NB4 (cell line): Measurements from ENCODE around the gene HAND1.
A peak's percentile ranks its signal among the peaks of the same experiment; 100 is the strongest.
"Not testable (repeated sequence)": the region's sequence is repeated elsewhere in the genome, so short reads cannot be mapped to it uniquely, and the experiment has no call there.

Experiments used
- DNase-seq: peaks from one replicate; pipeline ENCODE4 v3.0.0; 2010; ENCODE audit warnings: low read depth
- H3K4me3 ChIP-seq: one replicate; pipeline ENCODE4 v1.5.1; 2011; ENCODE audit warnings: mild to moderate bottlenecking, low read depth, low read length, moderate library complexity
- MYC ChIP-seq: IDR thresholded peaks from 2 replicates; pipeline ENCODE4 v1.6.1; 2011; ENCODE audit warnings: low read depth, low read length
- POLR2A ChIP-seq: IDR thresholded peaks from 2 replicates; pipeline ENCODE4 v1.6.1; 2011; ENCODE audit warnings: mild to moderate bottlenecking; ENCODE audit not compliant: insufficient read length; ENCODE audit errors: extremely low read depth
- TF ChIP-seq, protein P1 (sequence below): IDR thresholded peaks from 2 replicates; pipeline ENCODE4 v1.6.1; 2011; ENCODE audit warnings: low read depth, low read length
- TF ChIP-seq, protein P2 (sequence below): IDR thresholded peaks from one replicate; pipeline ENCODE4 v1.5.1; 2012; ENCODE audit warnings: low read depth, low read length

The HAND1 gene

DNA sequence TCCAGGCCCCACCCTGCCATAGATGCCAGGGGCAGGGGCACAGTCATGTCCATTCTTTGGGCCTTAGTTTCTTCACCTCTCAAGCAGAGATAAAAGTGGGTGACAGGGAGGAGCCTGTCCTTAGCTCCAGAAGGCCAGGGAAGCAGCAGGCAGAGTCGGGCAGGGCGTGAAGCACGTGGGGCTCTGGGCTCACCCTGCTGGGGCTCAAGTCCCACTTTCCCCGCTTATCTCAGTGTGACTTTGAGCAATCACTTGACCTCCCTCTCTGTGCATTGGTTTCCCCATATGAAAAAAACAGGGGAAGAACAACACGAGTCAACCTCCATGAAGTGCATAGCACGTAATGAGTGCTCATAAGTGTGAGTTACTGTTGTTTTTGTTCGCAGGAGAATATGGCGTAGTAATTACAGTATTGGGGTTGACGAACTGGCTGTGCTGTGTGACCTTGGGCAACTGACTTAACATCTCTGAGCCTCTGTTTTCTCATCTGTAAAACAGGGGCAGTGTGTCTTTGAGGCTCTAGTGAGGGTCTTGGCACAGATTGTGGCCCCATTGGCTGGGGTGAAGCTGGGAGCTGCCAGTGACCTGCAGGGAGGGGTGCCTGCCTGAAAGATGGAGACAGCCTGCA is 39.9 kb upstream of the HAND1 start:
- H3K4me3 ChIP-seq, result no peak overlapping the region
- TF ChIP-seq MYC, result no peak
- TF ChIP-seq POLR2A, result no peak
- TF ChIP-seq, protein P1, sequence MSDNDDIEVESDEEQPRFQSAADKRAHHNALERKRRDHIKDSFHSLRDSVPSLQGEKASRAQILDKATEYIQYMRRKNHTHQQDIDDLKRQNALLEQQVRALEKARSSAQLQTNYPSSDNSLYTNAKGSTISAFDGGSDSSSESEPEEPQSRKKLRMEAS, result no peak
- TF ChIP-seq, protein P2, sequence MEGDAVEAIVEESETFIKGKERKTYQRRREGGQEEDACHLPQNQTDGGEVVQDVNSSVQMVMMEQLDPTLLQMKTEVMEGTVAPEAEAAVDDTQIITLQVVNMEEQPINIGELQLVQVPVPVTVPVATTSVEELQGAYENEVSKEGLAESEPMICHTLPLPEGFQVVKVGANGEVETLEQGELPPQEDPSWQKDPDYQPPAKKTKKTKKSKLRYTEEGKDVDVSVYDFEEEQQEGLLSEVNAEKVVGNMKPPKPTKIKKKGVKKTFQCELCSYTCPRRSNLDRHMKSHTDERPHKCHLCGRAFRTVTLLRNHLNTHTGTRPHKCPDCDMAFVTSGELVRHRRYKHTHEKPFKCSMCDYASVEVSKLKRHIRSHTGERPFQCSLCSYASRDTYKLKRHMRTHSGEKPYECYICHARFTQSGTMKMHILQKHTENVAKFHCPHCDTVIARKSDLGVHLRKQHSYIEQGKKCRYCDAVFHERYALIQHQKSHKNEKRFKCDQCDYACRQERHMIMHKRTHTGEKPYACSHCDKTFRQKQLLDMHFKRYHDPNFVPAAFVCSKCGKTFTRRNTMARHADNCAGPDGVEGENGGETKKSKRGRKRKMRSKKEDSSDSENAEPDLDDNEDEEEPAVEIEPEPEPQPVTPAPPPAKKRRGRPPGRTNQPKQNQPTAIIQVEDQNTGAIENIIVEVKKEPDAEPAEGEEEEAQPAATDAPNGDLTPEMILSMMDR, result no peak
- no peak for DNase-seq

DNA sequence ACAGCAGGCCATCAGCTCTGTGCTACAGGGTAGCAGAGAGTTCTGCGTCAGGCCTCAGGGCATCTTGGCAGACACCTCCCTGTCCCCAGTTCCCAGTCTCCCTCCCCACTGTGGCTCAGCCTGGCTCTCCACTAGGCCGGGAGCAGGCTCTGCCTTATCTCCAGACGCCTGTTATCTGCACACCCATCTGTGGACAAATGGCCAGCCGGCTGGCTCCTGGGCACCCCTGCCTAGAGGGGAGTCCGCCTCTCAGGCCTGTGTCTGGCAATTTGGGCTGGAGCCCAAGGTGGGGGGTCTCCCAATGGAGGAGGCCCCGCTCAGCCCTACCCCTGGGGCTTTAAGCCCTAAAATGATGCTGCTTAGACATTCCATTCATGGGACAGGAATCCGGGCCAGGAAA is 39.2 kb upstream of the HAND1 start:
- no peak overlapping the region for H3K4me3 ChIP-seq
- TF ChIP-seq MYC (no peak), POLR2A (no peak)
- TF ChIP-seq, protein P2, result no peak
- TF ChIP-seq, protein P1, result no peak
- DNase-seq, result no peak

- no peak for TF ChIP-seq MYC
- H3K4me3 ChIP-seq, result no peak overlapping the region
- peak; percentile 9 for DNase-seq
Observed at GRCh38 chr5:154516475-154516874, 38.4 kb upstream of the HAND1 start.

DNA sequence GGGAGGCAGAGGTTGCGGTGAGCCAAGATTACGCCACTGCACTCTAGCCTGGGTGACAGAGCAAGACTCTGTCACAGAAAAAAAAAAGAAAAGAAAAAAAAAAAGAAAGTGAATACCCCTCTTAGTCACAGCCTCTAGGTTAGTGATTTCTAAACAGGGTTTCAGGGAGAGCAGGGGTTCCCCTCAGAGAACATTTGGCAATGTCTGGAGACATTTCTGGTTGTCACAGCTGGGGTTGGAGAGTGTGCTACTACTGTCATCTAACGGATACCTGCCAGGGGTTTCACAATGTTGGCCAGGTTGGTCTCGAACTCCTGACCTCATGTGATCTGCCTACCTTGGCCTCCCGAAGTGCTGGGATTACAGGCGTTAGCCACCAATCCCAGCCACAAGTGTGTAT is 37.5 kb upstream of the HAND1 start:
- not testable (repeated sequence) for H3K4me3 ChIP-seq, DNase-seq

- H3K4me3 ChIP-seq, result no peak overlapping the region
- no peak for DNase-seq
- TF ChIP-seq, protein P2, result no peak
- TF ChIP-seq MYC, result no peak
- TF ChIP-seq, protein P1, result no peak
- no peak for TF ChIP-seq POLR2A
Observed at GRCh38 chr5:154514331-154514730, 36.3 kb upstream of the HAND1 start.

DNA sequence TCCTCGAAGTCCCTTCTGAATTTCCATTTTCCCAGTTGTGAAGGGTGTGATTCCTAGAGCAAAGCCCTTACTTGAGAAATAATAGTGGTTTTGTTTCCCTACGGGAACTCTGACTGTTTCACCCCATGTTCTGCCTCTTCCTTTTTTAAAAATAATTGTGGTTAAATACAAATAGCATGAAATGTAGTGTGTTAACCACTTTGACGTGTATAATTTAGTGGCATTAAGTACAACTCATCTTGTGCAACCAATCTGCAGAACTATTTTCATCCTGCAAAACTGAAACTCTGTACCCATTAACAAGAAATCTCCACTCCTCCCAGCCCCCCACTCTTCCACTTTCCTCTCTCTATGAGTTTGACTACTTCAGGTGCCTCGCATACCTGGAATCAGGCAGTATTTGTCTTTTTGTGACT is 35.6 kb upstream of the HAND1 start:
- H3K4me3 ChIP-seq, result no peak overlapping the region
- DNase-seq, result no peak

More for the DNA sequence above, 35.6 kb upstream of the HAND1 start:
- TF ChIP-seq, protein P1, result no peak
- TF ChIP-seq POLR2A (no peak), MYC (no peak)
- TF ChIP-seq, protein P2, result no peak
